D721Med (cell line): ENCODE measurements around the gene SRPK3.

ENCODE experiments used
- DNase-seq: peaks from one replicate; pipeline ENCODE4 v3.0.0; 2011; ENCODE audit warnings: low spot score; ENCODE audit not compliant: insufficient read length
- FAIRE-seq: peaks from 2 replicates; lab custom pipeline; 2011; peaks lifted over from hg19 to GRCh38; lab: Jason Lieb, UNC
- TF ChIP-seq, protein P1 (sequence below): IDR thresholded peaks from 2 replicates; pipeline ENCODE4 v1.5.1; 2012; ENCODE audit warnings: mild to moderate bottlenecking, control low read depth; ENCODE audit not compliant: insufficient read depth; ENCODE audit errors: missing control alignments

Gene SRPK3

DNA sequence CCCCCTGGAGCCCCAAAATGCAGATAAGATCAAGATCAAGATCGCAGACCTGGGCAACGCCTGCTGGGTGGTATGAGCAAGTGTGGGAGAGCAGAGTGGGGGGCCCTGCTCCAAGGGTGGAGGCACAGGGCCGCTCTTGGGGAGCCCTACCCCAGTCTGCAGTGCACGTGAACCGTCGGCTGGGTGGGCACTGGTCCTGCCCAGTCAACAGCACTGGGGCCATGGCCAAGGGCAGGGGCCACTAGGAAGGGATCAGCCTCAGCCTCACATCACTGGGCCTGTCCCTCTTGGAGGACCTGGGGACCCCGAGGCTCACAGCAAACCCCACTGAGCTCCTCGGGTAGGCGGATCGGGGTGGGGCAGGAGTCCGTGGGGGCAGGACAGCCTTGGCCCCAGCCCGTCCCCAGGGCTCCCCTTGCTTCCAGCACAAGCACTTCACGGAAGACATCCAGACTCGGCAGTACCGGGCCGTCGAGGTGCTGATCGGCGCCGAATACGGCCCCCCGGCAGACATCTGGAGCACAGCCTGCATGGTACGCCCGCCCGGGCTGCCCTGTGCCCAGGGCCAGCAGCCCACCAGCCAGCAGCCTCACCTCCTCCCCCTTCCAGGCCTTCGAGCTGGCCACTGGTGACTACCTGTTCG lies 3.6 kb downstream of the SRPK3 start:
- TF ChIP-seq, protein P1, sequence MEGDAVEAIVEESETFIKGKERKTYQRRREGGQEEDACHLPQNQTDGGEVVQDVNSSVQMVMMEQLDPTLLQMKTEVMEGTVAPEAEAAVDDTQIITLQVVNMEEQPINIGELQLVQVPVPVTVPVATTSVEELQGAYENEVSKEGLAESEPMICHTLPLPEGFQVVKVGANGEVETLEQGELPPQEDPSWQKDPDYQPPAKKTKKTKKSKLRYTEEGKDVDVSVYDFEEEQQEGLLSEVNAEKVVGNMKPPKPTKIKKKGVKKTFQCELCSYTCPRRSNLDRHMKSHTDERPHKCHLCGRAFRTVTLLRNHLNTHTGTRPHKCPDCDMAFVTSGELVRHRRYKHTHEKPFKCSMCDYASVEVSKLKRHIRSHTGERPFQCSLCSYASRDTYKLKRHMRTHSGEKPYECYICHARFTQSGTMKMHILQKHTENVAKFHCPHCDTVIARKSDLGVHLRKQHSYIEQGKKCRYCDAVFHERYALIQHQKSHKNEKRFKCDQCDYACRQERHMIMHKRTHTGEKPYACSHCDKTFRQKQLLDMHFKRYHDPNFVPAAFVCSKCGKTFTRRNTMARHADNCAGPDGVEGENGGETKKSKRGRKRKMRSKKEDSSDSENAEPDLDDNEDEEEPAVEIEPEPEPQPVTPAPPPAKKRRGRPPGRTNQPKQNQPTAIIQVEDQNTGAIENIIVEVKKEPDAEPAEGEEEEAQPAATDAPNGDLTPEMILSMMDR: no peak
- no peak for FAIRE-seq
- no peak for DNase-seq

DNA sequence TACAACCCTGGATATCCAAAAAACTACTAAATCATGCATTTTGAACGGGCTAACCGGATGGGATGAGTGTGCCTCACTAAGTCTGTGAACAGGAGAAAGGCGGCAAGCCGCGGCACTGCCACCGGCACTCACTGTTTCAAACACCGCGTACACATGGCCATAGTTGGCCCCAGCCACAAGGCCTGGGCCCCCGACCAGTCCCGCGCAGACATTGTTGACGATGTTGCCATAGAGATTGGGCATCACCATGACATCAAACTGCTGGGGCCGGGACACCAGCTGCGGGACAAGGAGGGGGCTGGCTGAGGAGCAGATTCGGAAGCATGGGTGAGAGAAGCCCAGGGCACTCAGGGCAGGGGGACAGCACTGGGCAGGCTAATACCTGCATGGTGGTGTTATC lies 5.8 kb downstream of the SRPK3 start:
- no peak for DNase-seq
- TF ChIP-seq, protein P1: no peak
- no peak for FAIRE-seq

DNA sequence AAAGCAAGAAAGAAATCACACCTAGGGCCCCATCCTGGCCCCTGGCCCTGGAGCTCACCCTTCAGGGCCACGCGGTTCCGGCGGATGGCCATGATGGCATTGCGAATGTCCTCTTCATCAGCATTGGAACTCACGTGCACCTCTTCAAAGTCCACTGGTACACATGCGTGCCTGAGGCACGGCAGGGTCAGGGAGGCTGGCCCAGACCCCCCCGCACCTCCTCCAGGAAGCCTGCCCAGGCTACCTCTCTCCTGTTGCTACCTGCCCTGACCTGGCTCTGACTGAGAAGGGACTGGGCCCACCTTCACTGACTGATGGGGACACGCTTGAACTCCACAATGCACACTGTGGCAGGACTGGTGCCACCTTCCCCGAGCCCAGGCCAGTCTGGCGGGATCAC lies 8.8 kb downstream of the SRPK3 start:
- DNase-seq: no peak
- TF ChIP-seq, protein P1: no peak
- no peak for FAIRE-seq

DNA sequence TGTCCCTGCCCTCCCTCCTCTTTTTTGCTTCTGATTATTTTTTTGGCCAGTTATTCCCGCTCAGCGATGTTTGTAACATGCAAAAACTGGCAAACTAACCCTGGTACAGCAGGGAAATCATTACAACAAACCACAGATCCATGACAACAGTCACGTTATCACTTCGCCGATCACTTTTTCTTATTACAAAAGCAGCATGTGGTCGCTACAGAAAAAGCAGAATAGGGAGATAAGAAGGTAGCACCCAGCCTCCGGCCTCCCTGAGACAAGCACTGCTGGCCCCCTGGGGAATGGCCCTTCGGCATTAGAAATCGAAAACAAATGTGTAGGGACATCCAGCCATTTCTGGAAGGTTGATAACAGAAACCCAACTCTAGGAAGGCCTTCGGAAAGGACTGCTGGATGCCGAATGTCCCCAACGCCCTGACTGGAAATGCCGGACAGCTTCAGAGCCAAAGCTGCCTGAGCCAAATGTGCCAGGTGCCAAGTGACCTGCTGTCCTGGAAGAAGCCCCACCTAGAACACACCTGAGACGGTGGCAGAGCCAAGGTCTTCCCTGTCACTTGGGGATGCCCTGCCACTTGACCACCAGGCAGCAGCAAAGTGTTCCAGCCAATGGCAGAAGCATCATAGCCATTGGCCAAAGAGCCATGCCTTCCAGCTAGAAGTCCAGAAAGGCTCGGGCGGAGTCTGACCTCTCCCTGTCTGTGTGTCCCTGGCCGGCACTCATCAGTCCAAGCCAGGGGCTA lies 10.4 kb downstream of the SRPK3 start:
- TF ChIP-seq, protein P1: no peak
- no peak for DNase-seq
- FAIRE-seq: no peak

DNA sequence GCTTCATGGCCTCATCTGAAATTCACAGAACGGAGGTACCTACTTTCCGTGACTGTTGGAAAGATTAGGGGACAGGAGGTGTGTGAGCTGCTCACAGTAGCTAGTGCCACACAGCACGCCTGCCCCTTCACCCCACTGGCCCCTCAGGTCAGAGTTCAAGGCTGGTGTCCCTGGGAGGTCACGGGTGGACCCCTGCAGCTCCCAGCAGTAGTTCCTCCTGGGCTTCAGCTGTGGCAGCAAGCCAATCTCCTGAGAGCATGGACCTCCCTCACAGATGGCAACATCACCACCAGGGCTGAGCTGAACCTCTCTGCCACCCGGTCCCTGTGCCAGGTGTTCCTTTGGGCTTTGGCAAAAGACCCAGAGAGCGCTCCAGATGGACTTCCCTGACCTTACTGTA lies 11.5 kb downstream of the SRPK3 start:
- TF ChIP-seq, protein P1: no peak
- FAIRE-seq (no peak), DNase-seq (no peak)

DNA sequence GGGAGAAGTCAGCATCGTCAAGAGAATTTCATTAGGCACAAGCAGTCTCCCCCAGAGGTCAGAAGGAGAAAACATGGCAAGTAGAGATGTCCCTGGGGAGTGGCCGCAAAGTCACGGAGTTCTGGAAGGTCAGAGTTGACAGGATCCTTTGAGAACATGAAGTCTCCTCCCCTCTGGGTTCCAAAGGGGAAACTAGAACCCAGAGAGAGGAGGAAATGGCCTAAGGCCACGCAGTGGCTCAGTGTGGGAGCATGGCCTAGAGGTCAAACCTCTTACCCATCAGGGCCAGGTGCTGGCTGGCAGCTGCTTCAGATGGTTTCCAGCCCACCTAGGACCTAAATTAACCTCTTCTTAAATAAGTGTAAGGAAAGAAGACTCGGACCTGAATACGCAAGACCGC lies 12.4 kb downstream of the SRPK3 start:
- FAIRE-seq (no peak), DNase-seq (no peak)
- TF ChIP-seq, protein P1: no peak
